Common myeloid progenitor, CD34-positive (primary cell): ENCODE results near the gene CCBE1.

Experiments used
- CTCF ChIA-PET: fragments of 350-600 bp; sonication (Branson Sonifier 250); formaldehyde crosslinking; loops from one replicate; lab custom pipeline; 2021; ENCODE audit warnings: antibody characterized with exemption; lab: Charles Lee
- POLR2A ChIA-PET: fragments of 350-600 bp; sonication (Branson Sonifier 250); formaldehyde crosslinking; loops from one replicate; lab custom pipeline; 2021; ENCODE audit warnings: antibody characterized with exemption; lab: Charles Lee
- DNase-seq, 3 donors: peaks; one replicate each; pipeline versions ENCODE4 v3.0.0 to v3.0.0-alpha.2; 2013
- H3K27ac ChIP-seq, 2 experiments: 1 replicate in 1 of 2; 2 replicates in 1 of 2; pipeline ENCODE4 v1.7.0; 2013; ENCODE audit warnings: inconsistent platforms in 2 of 2, low read length in 2 of 2, mild to moderate bottlenecking in 2 of 2, low read depth in 1 of 2, moderate library complexity in 1 of 2; ENCODE audit not compliant: severe bottlenecking in 2 of 2, insufficient read depth in 1 of 2, poor library complexity in 1 of 2
- H3K27me3 ChIP-seq, 5 experiments: replicated peaks in 2 of 5; 1 replicate in 3 of 5; 2 replicates in 2 of 5; pipeline versions ENCODE4 v1.6.1 to v1.7.0; 2013; ENCODE audit warnings: low read length in 4 of 5, mild to moderate bottlenecking in 2 of 5, moderate library complexity in 2 of 5, inconsistent platforms in 1 of 5; ENCODE audit not compliant: insufficient read depth in 5 of 5, control insufficient read depth in 4 of 5
- H3K36me3 ChIP-seq, 4 experiments: 1 replicate in 2 of 4; 2 replicates in 2 of 4; pipeline versions ENCODE4 v1.6.1 to v1.7.0; 2013; ENCODE audit warnings: low read length in 3 of 4, control low read depth in 1 of 4, mild to moderate bottlenecking in 1 of 4; ENCODE audit not compliant: control insufficient read depth in 4 of 4, insufficient read depth in 4 of 4
- H3K4me1 ChIP-seq, 4 experiments: 1 replicate in 3 of 4; 2 replicates in 1 of 4; pipeline versions ENCODE4 v1.6.1 to v1.7.1; 2013; ENCODE audit warnings: low read length in 3 of 4, mild to moderate bottlenecking in 3 of 4, control low read depth in 1 of 4, inconsistent platforms in 1 of 4, moderate library complexity in 1 of 4; ENCODE audit not compliant: control insufficient read depth in 4 of 4, insufficient read depth in 4 of 4; ENCODE audit errors: control extremely low read depth in 1 of 4
- H3K4me3 ChIP-seq, 7 experiments: 1 replicate in 4 of 7; 2 replicates in 3 of 7; pipeline versions ENCODE4 v1.5.1 to v1.7.0; 2013; ENCODE audit warnings: mild to moderate bottlenecking in 7 of 7, low read length in 6 of 7, moderate library complexity in 6 of 7, inconsistent platforms in 2 of 7, low read depth in 2 of 7, control low read depth in 1 of 7; ENCODE audit not compliant: insufficient read depth in 4 of 7, control insufficient read depth in 1 of 7; ENCODE audit errors: extremely low read depth in 1 of 7
- H3K9me3 ChIP-seq, 5 experiments: 1 replicate in 4 of 5; 2 replicates in 1 of 5; pipeline versions ENCODE4 v1.6.1 to v1.7.1; 2013; ENCODE audit warnings: low read length in 4 of 5, mild to moderate bottlenecking in 2 of 5, inconsistent platforms in 1 of 5, low read depth in 1 of 5, moderate library complexity in 1 of 5; ENCODE audit not compliant: control insufficient read depth in 4 of 5, insufficient read depth in 2 of 5; ENCODE audit errors: control extremely low read depth in 1 of 5
- WGBS: methylation state at CpG from one replicate; pipeline ENCODE4 v1.1.5; 2013; ENCODE audit not compliant: insufficient coverage; 5-methylcytosine and 5-hydroxymethylcytosine counted together

CCBE1 gene

GRCh38 chr18:59551902-59552635, 145.2 kb downstream of the CCBE1 start:
- no peak for DNase-seq
- Histone ChIP-seq H3K4me1 (no peaks in the 10 kb centered on the region), H3K27ac (no peak overlapping the region), H3K36me3 (no peaks in the 10 kb centered on the region), H3K9me3 (peaks cover 0 to 3% (median 0%) of the 10 kb centered on the region in 5 experiments), H3K4me3 (no peak overlapping the region), H3K27me3 (no peaks in the 10 kb centered on the region)
- WGBS: 99% methylated on average over 7 of the region's 10 CpGs
- CTCF ChIA-PET: no interaction called here
- POLR2A ChIA-PET: no interaction called here

- ChIA-PET POLR2A (no interaction called here), CTCF (interaction anchor here (0.6 kb wide), 1 partner anchor 60 kb away, joined by 3 read pairs; no protein-coding TSS in a partner anchor)
- H3K36me3 ChIP-seq: no peaks in the 10 kb centered on the region
- H3K9me3 ChIP-seq: no peaks in the 10 kb centered on the region
- no peak for DNase-seq
- H3K27me3 ChIP-seq: no peaks in the 10 kb centered on the region
- WGBS: 93% methylated on average over 4 of the region's 4 CpGs
- H3K4me1 ChIP-seq: no peaks in the 10 kb centered on the region
- H3K4me3 ChIP-seq: no peak overlapping the region
- no peak overlapping the region for H3K27ac ChIP-seq
These were observed 147.1 kb downstream of the CCBE1 start for GRCh38 chr18:59550174-59550516.

- Histone ChIP-seq H3K36me3 (no peaks in the 10 kb centered on the region), H3K4me1 (no peaks in the 10 kb centered on the region), H3K27ac (no peak overlapping the region), H3K27me3 (no peaks in the 10 kb centered on the region), H3K9me3 (no peaks in the 10 kb centered on the region), H3K4me3 (no peak overlapping the region)
- POLR2A ChIA-PET: no interaction called here
- WGBS: 88% methylated on average over 2 of the region's 3 CpGs
- CTCF ChIA-PET: no interaction called here
- DNase-seq: no peak
These were observed 147.6 kb downstream of the CCBE1 start for GRCh38 chr18:59549503-59550173.

GRCh38 chr18:59547581-59548182, 149.5 kb downstream of the CCBE1 start:
- H3K4me1 ChIP-seq: no peaks in the 10 kb centered on the region
- H3K27ac ChIP-seq: no peak overlapping the region
- H3K27me3 ChIP-seq: peaks cover 0 to under 1% (median 0%) of the 10 kb centered on the region in 5 experiments
- H3K36me3 ChIP-seq: no peaks in the 10 kb centered on the region
- 78% methylated on average over 7 of the region's 11 CpGs for WGBS
- ChIA-PET CTCF (no interaction called here), POLR2A (no interaction called here)
- no peaks in the 10 kb centered on the region for H3K9me3 ChIP-seq
- no peak overlapping the region for H3K4me3 ChIP-seq
- DNase-seq: no peak

GRCh38 chr18:59546188-59546587, 151.0 kb downstream of the CCBE1 start:
- Histone ChIP-seq H3K36me3 (no peaks in the 10 kb centered on the region), H3K27me3 (peaks cover 0 to 2% (median 0%) of the 10 kb centered on the region in 5 experiments), H3K27ac (no peak overlapping the region), H3K4me1 (no peaks in the 10 kb centered on the region), H3K4me3 (no peak overlapping the region), H3K9me3 (no peaks in the 10 kb centered on the region)
- ChIA-PET CTCF (no interaction called here), POLR2A (interaction anchor here (1.0 kb wide), 1 partner anchor 16 kb away, joined by 3 read pairs; no protein-coding TSS in a partner anchor)
- no CpG with 5 or more reads among the region's 3 CpGs for WGBS
- no peak for DNase-seq

GRCh38 chr18:59540780-59541179, 156.4 kb downstream of the CCBE1 start:
- 80% methylated on average over 1 of the region's 3 CpGs for WGBS
- peaks cover 0 to 4% (median 0%) of the 10 kb centered on the region in 5 experiments for H3K27me3 ChIP-seq
- H3K9me3 ChIP-seq: no peaks in the 10 kb centered on the region
- H3K4me1 ChIP-seq: no peaks in the 10 kb centered on the region
- no peaks in the 10 kb centered on the region for H3K36me3 ChIP-seq
- POLR2A ChIA-PET: no interaction called here
- H3K4me3 ChIP-seq: no peak overlapping the region
- CTCF ChIA-PET: no interaction called here
- H3K27ac ChIP-seq: no peak overlapping the region
- no peak for DNase-seq

GRCh38 chr18:59540346-59540745, 156.9 kb downstream of the CCBE1 start:
- ChIA-PET CTCF (interaction anchor here (1.1 kb wide), 1 partner anchor 10 kb away, joined by 3 read pairs; no protein-coding TSS in a partner anchor), POLR2A (no interaction called here)
- no peak overlapping the region for H3K27ac ChIP-seq
- no peak overlapping the region for H3K4me3 ChIP-seq
- H3K4me1 ChIP-seq: no peaks in the 10 kb centered on the region
- peaks cover 0 to 4% (median 0%) of the 10 kb centered on the region in 5 experiments for H3K27me3 ChIP-seq
- H3K36me3 ChIP-seq: no peaks in the 10 kb centered on the region
- DNase-seq: no peak
- no peaks in the 10 kb centered on the region for H3K9me3 ChIP-seq
